Measurements from ENCODE around the gene DPT. TPM values are rescaled to one million over a fixed set of nuclear protein-coding genes. Genes with fewer than 3 reads are reported as not detected.

The DPT gene
- total RNA-seq, 4 donors from 2014 or later: 43.7 to 105 (median 57.5) TPM

DNA sequence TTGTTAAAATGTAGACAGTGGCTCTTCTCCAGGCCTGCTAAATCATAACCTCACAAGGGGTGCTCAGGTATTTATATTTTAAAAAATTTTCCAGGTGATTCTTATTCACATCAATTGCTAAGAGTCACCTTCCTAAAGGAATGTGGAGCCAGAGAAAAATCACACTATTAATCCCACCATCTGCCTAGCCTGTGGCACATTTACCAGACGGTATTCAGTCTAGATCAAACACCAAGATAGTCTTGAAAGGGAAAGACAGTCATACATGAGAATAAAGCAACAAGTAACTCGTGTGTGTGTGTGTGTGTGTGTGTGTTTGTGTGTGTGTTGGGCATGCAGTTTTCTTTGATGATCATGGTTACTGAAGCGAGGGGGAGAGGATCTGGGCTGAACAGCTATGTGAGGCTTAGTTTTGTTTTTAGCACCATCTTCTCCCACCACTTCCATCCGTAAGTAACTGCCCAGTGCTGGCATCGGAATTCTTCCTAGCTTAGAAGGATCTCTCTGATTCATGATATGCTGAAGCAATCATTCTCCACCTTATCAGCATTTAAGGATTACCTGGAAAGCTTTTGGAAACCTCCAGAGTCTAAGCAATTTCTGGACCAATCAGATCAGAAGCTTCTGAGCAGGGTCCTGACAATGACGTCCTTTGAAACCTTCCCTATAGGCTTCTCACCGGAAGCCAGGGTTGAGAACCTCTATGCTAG is 2.4 kb upstream of the DPT start:
- no peak overlapping the region for H3K4me3 ChIP-seq
- H3K36me3 ChIP-seq: no peaks in the 10 kb centered on the region
- no peak overlapping the region for H3K27ac ChIP-seq
- TF ChIP-seq POLR2A (IDR thresholded peaks at IDR 0.05) (no peak), CTCF (IDR thresholded peaks at IDR 0.05) (no peak)
- intact Hi-C loops (cut with DNase I; ENCODE audit: low total_unique reads): no loop called here
- H3K4me1 ChIP-seq: no peaks in the 10 kb centered on the region
- H3K9me3 ChIP-seq: no peaks in the 10 kb centered on the region
- no peaks in the 10 kb centered on the region for H3K27me3 ChIP-seq
- no peak for DNase-seq

DNA sequence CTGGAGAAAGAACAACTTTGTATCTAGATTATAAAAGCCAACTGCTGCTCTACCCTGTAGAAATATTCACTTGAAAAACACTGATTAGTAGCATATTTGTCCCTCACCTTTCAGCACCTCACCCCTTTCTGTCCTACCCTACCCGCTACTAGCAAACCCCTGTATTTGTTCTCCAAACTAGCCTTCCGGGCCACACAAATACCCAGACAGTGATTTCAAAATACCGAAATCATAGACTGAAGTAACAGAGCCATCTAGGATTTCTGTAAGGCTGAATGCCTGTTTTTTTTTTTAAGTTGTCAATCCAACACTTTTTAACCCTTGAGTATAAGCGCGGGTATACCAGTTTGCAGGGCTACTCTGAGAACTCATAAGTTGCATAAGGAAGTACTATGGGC is 398 bp upstream of the DPT start:
- DNase-seq: no peak
- no peaks in the 10 kb centered on the region for H3K27me3 ChIP-seq
- H3K4me3 ChIP-seq: no peak overlapping the region
- H3K36me3 ChIP-seq: no peaks in the 10 kb centered on the region
- peak overlapping the region in 1 of 2 donors; percentile 64 for H3K27ac ChIP-seq
- TF ChIP-seq CTCF (IDR thresholded peaks at IDR 0.05): no peak
- no peak for TF ChIP-seq POLR2A (IDR thresholded peaks at IDR 0.05)
- no peaks in the 10 kb centered on the region for H3K4me1 ChIP-seq
- no peaks in the 10 kb centered on the region for H3K9me3 ChIP-seq
- intact Hi-C loops (cut with DNase I; ENCODE audit: low total_unique reads): no loop called here

DNA sequence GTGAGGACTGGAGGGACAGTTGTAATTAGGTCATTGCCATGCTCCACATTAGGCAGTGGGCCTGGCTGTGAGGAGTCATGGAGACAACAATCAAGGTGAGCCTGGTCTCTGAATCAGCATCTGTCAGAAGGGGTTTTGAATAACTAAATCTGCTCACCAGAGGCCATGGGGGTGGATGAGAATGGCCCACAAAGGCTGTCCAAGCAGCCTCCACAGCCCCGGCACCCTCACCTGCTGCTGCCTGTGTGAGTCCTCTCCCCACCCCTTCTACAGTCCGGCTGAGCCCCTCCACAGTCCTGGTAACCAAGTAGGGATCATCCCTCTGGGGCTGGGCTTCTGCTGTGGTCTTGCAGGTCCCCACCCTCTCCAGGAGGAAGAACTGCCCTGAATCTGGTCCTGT is 2.3 kb downstream of the DPT start:
- intact Hi-C loops (cut with DNase I; ENCODE audit: low total_unique reads): no loop called here

DNA sequence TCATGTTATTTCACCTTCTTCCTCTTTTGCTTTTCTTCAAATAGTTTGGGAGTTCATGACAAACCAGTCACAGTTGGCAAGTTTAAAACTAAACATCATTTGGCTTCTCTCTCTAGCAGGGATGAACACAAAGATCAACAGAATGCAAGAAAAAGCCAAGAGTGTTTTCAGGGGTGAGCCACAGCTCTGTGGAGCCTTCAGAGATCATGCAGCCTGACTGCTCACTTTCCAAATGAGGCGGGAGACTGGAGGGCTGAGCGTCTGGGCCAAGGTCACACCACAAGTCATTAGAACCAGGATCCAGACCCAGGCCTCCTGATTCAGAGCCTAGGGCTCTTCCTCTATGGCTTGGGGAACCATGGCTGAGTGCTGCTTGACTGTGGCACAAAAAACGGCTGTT is 2.7 kb downstream of the DPT start:
- Histone ChIP-seq H3K36me3 (no peaks in the 10 kb centered on the region), H3K27ac (peak overlapping the region; percentile 26 to 60), H3K27me3 (no peaks in the 10 kb centered on the region), H3K4me3 (no peak overlapping the region), H3K9me3 (no peaks in the 10 kb centered on the region), H3K4me1 (no peaks in the 10 kb centered on the region)
- TF ChIP-seq CTCF (IDR thresholded peaks at IDR 0.05) (no peak), POLR2A (IDR thresholded peaks at IDR 0.05) (no peak)
- intact Hi-C loops (cut with DNase I; ENCODE audit: low total_unique reads): no loop called here
- DNase-seq: peak in 1 of 2 donors; percentile 38

More for the DNA sequence above, 2.3 kb downstream of the DPT start:
- Histone ChIP-seq H3K27me3 (no peaks in the 10 kb centered on the region), H3K4me1 (no peaks in the 10 kb centered on the region), H3K4me3 (no peak overlapping the region), H3K27ac (peak overlapping the region; percentile 26 to 60), H3K36me3 (no peaks in the 10 kb centered on the region), H3K9me3 (no peaks in the 10 kb centered on the region)
- DNase-seq: no peak
- TF ChIP-seq POLR2A (IDR thresholded peaks at IDR 0.05) (no peak), CTCF (IDR thresholded peaks at IDR 0.05) (no peak)

DNA sequence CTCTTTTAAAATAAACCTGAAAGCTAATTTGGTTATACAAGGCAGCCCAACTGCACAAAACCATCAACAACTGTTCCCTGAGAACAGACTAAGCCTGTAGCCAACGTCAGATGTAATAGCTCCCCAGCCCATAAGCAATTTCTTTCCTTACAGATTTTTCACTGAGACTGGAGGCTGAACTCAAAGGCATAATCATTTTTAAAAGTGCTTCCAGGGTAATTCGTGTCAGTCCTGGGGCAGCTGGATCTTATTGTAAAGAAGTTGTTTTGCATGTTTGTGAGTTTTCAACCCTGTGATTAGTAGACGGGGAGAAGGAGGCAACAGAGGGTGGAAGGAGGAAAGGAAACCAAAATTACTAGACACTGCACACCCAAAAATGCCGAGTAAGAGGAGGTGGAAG is 3.2 kb downstream of the DPT start:
- no peak for TF ChIP-seq POLR2A (IDR thresholded peaks at IDR 0.05)
- no peak for TF ChIP-seq CTCF (IDR thresholded peaks at IDR 0.05)
- intact Hi-C loops (cut with DNase I; ENCODE audit: low total_unique reads): no loop called here
- Histone ChIP-seq H3K36me3 (no peaks in the 10 kb centered on the region), H3K4me3 (no peak overlapping the region), H3K27me3 (no peaks in the 10 kb centered on the region), H3K4me1 (no peaks in the 10 kb centered on the region), H3K9me3 (no peaks in the 10 kb centered on the region), H3K27ac (peak overlapping the region; percentile 26 to 60)
- no peak for DNase-seq

Measured in uterus (tissue), 4 donors.